Activated T-cell treated with anti-CD3 and anti-CD28 coated beads, Interleukin-2, amount 50 U/mL, for 1 hour (primary cell): ENCODE data around the gene MAD2L1.

Experiments
- DNase-seq: peaks from one replicate; pipeline ENCODE4 v3.0.0-alpha.2; 2020

Gene MAD2L1

GRCh38 chr4:120056246-120056645 is 10.4 kb downstream of the MAD2L1 start:
- no peak for DNase-seq

DNA sequence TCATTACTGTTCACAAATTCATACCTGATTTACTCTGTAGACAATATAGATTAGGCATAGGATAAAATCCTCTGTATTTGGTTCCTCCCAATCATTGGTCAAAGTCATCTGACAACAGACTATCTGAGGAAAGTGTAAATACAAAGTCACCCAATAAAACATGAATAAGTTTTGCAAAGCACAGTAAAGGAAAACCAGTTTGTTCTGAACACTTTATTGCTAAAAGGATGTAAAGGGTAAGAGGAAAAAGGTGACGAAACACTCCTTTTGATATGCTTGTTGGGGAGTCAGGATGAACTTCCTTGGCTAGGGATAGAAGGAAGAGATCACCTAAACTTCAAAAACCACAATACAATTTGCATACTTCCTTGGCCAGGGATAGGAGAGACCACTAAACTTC is 10.9 kb downstream of the MAD2L1 start:
- no peak for DNase-seq

DNA sequence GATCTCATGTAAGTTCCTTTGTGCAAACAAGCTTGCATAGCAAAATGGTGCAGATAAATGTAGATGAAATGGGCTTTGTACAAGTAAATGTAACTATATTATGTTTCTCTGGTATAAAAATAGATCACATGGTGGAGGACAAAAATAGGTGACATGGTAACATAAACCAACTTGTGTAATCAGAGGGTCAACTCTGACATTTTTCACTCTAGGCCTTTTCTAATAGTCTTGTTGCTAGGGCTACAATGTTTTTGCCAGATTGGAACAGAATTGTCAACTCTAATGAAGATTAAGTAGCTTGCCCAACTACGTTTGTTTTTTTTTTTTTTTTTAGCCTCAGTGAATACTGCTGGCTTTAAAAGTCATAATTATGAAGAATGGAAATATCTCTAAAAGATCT is 11.5 kb downstream of the MAD2L1 start:
- no peak for DNase-seq

DNA sequence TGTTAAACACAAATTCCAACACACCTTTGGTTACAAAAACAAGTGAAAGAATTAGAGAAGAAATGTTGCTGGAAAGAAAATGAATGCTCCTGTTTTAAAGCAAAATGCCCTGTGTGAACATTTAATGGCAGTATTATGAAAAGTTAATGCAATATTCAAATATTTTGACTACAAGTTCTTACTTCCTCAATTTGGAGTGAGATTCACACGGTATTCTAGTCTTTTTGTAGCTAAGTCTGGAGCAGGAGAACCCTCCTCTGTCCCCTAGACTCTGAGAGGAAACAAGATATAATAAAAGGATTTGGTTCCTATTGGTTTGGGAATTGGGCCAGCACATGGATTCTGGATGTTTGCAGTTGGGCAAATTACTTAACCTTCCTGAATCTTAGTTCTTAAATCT is 12.7 kb downstream of the MAD2L1 start:
- no peak for DNase-seq

DNA sequence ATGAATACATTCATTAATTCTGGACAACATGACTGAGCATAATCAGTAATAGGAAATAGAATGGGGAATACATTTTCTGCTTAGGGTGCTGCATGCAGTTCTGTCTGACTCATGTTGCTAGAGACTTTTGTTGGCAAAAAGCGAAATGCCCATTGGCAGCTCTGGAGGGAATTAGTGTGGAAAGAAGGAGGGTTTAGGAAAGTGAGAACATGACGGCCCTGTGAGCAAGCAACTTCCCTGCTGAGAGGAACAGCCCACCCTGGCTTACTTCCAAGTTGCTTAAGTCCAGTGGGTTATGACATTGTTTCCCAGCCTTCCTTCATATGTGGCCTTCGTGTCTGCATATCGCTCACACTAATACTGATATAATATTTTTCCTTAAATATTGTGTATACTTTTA is 13.8 kb downstream of the MAD2L1 start:
- DNase-seq, result no peak

GRCh38 chr4:120051253-120051652 is 15.4 kb downstream of the MAD2L1 start:
- DNase-seq, result no peak

DNA sequence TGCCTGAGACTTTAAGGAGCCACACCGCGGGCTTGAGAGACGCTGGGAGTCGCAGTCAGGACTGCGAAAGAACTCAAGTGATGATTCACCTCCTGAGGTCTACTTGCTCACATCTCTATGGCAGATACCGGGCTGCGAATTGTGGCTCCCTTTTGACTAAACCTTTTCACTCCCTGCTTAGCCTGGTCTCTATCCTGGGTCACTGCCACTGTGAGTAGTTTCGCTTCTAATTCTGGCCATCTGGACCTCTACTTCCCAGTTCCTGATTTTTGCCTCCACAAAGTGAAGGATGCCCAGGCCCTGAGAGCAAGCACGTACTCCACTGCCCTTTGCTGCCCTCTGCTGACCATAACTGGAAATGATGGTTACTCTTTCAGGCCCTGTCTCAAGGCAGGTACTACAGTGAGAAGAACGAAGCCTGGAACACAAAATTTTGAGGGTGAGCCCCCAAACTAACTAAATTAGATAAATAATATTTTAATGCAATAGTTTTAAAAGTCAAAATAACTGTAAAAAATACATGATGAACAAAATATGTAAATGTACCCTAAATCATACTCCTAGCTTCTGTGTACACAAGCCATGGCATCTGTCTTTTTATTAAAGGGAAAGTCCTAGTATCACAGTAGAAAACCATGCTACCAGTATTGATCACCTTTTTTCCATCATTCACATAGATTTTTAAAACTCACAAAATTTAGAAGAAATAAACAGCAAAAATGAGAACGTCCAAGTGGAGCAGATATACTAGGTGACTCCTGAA is 16.7 kb downstream of the MAD2L1 start:
- DNase-seq, result peak; percentile 58

DNA sequence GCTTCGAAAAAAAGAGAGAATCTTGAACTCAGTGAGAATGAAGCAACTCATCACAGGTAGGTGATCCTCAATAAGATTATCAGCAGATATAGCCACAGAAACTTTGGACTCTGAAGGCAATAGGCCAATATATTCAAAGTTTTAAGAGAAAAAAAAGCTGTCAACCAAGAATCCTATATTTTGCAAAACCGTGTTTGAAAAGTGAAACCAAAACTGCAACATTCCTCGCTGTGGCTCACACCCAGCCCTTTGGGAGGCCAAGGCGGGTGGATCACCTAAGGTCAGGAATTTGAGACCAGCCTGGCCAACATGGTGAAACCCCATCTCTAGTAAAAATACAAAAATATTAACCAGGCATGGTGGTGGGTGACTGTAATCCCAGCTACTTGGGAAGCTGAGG is 22.8 kb downstream of the MAD2L1 start:
- no peak for DNase-seq

GRCh38 chr4:120037411-120037810 is 29.2 kb downstream of the MAD2L1 start:
- DNase-seq, result no peak

DNA sequence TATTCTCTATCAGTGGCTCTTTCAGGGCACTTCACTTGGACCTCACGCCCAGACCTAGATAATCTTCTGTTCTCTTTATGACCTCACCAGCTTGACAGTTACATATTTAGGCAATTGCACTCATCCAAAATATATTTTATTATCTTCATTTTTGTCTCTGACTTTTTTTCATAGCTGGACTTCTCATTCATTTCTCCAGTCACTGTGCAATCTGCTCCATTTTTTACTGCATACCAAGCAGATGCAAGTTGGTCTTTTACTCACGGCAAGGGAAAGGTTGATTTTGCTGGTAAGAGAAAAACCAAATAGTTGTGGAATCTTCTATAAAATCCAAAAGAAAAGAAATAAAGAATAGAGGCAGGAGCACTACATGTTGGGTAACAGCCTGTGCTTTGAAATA is 31.7 kb downstream of the MAD2L1 start:
- DNase-seq, result no peak

DNA sequence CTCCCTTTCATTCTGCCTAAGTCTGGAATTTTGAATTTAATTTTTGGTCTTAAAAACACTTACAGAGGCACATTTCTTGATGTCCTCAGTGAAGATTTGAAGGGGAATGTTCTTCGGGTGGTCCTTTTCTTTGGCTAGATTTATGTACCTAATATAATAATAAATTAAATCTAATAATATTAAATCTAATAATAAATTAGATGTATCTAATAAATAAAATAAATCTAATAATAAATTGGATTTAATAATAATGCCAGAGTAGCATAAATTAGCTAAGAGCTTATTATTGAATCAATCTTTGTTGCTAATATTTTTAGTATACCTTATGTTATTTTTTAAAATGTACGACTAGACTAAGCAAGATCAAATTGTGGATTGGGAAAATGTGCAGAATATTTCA is 39.8 kb downstream of the MAD2L1 start:
- DNase-seq, result no peak

DNA sequence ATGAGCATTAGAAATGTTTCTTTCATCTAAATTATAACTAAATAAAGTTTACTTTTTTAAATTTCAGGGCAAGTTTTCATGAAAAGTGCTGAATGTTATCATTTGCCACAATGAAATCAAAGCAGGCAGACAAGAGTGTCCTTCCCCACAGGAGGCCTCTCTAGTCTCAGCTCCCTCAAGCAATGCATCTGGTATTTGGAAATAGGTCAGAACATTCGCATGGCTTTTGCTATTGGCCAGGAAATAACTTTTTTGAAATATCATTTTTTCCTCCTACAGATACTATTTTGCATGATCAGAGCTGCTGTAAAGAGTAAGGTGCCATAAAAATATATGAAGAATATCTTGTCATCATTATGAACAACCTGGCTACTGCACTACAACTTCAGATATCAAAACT is 41.1 kb downstream of the MAD2L1 start:
- no peak for DNase-seq

DNA sequence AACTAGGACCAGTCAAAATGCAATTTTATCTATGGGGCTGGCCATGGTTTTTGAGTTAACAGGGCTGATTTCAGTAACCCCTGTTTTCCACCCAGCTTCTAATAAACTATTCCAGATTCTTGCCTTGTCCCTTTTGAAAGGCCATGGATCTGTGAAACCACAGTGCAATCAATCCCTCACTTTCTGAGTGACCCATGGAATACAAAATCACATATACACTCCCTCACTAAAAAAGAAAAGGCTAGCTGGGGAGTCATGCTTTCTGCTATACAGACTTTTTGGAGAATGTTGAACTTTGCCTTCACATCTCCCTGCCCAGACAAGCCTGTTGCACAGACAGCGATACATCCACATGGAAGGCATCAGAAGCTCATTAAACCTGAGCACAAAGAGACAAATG is 47.9 kb downstream of the MAD2L1 start:
- no peak for DNase-seq

DNA sequence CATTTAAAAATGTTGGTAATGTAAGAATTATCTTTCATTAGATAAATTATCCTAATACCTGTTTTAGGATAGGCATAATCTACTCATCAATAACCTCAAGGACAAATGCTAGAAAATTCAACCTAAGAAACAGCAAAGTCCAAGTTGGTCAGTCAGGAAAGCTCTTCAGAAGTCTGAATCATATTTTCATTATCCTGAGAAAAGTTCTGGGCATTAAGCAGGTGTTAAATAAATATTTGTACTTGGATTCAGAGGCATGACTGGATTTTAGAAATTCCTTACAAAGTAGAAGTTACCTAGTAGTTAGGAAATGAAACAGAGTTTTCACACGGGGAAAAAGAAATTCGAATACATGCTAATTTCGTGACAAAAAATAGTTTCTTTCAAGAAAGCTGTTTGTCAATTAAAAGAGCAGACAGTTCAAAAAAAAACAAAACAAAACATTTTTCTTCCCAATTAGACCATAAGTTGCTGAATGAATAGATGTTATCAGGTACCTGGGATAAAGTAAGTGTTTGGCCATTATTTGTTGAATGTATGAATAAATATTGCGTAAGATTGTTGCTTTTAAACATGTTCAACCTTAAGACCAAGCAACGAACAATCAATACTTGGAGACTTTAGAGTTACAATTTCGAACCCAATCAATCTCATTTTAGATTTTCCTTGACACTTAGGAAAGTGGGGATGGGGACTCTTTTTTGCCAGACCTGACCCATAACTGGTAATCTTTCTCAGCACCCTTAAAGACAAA is 48.5 kb downstream of the MAD2L1 start:
- no peak for DNase-seq

DNA sequence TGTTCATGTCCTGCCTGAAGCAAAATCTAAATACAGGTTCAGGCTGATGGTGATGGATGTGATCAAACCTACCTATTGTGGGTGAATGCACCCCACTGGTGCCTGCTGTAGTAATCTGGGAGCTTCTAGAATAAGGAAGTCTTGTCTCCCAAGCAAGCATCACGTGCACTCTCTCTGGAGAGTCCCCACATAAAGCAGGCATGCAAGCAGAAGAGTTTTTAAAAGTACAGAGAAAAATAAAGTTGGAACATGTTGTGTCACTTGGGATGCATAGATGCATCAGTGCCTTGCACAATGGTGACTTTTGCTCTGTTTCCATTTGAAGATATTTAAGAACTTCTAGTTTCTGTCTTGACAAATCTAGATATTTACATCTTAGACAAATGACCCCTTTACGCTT is 54.9 kb downstream of the MAD2L1 start:
- DNase-seq, result no peak

DNA sequence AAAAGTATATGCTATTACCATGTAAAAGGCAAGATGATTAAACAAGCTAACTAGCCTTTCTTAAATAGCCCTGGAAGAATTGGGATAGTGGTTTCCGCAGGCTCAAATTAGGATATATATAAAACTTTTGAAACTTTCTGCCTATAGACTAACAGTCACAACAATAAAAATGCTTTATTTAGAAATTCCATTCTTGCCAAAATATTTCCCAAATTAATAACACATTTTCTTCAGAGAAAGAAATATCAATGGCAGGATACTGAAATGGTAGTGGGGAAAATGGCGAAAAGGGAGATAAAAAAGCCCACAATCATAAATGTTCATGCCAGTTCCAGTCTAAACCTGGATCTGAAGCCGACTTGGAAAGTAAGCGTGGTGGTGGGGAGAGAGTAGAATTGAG is 56.0 kb downstream of the MAD2L1 start:
- DNase-seq, result no peak

GRCh38 chr4:120009731-120010130 is 56.9 kb downstream of the MAD2L1 start:
- DNase-seq, result no peak

DNA sequence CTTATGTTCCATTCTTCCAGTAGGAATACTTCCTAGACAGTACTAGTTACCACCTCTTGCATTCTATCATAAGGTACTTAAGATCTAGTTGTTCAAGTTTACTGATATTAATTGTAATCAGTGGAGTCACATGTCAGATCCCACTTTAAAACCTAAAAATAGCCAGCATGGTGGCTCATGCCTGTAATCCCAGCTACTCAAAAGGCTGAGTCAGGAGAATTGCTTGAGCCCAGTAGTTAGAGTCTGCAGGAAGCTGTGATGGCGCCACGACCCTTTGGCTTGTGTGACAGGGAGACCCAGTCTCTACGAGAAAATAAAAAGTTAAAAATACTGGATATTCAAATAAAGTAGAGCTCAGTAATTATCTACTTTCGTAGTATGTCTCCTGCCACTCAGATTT is 57.7 kb downstream of the MAD2L1 start:
- no peak for DNase-seq

DNA sequence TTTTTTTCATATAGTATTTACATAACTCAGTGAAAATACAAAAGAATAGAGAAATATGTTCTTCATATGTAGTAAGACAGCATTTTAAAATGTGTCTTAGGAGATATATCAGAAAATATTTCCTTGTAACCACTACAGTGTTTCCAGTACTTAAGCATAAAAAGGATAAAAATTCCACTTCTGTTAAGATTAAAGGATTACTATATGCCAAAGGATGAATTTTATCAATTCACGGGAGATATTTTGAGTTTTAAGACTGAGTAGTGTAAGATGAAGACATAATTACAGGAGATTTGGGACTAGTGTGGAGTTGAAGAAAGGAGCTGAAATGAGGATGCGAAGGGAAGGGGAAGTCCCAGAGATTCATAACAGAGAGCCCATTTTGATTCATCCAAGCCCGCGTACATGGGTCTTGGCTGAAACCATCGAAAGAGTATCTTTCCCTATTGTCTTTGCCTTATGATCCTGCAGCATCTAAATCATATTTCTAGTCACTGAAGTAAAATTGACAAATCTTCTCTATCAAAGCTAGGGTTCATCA is 58.7 kb downstream of the MAD2L1 start:
- DNase-seq, result no peak

DNA sequence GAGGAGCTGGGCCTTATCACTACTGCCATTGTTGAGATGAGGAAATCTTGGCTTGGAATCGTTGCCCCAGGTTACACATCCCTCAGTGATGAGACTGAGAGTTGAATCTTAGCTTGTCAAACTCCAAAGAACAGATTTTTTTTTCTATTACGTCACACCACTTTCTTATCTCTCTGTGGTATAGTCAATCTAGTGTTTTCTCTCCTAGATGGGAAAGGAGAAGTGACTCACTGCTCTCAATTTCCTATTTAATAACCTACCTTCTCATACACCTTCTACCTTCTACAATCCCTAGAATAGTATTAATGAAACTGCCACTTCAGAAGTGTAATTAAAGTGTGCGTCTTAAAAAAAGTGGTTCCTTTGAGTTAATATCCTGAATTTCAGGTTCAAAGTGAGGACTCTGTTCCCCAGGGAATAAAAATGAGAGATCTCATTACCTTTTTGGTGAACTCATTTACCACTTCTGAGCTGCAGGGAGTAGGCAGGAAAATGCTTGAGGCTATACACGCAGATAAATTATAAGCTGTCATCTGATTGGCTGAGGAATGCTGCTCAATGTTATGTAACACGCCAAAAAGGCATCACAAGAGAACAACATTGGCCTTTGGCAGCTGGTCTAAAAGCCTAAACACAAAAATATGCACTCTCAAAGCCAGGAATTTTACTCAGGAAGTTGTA is 59.3 kb downstream of the MAD2L1 start:
- DNase-seq, result no peak
